Liver (tissue), 9 donors: ENCODE data around the gene IGSF6. TPM values are rescaled to one million over a fixed set of nuclear protein-coding genes. Genes with fewer than 3 reads are reported as not detected.

Experiments
- DNase-seq: peaks from one replicate; pipeline ENCODE4 v3.0.0-alpha.2; 2017; ENCODE audit warnings: low spot score
- H3K27ac ChIP-seq, 2 donors: one replicate each; pipeline ENCODE4 v1.7.0; 2013; ENCODE audit warnings: inconsistent platforms in 2 of 2, low read length in 2 of 2, control low read depth in 1 of 2, low read depth in 1 of 2, mild to moderate bottlenecking in 1 of 2
- H3K27me3 ChIP-seq, 4 donors: one replicate each; pipeline versions ENCODE4 v1.6.1 to v1.7.0; 2013; ENCODE audit warnings: low read length in 3 of 4, inconsistent platforms in 1 of 4, mild to moderate bottlenecking in 1 of 4, moderate library complexity in 1 of 4; ENCODE audit not compliant: control insufficient read depth in 4 of 4, insufficient read depth in 4 of 4
- H3K36me3 ChIP-seq, 4 donors: one replicate each; pipeline versions ENCODE4 v1.6.1 to v1.7.0; 2013; ENCODE audit warnings: low read length in 3 of 4, mild to moderate bottlenecking in 3 of 4, low read depth in 1 of 4, moderate library complexity in 1 of 4; ENCODE audit not compliant: control insufficient read depth in 4 of 4, insufficient read depth in 3 of 4
- H3K4me1 ChIP-seq, 4 donors: one replicate each; pipeline versions ENCODE4 v1.6.1 to v1.7.0; 2013; ENCODE audit warnings: low read length in 3 of 4, mild to moderate bottlenecking in 3 of 4, moderate library complexity in 1 of 4; ENCODE audit not compliant: control insufficient read depth in 4 of 4, insufficient read depth in 4 of 4
- H3K4me3 ChIP-seq, 3 donors: one replicate each; pipeline versions ENCODE4 v1.6.1 to v1.7.0; 2013; ENCODE audit warnings: low read length in 3 of 3, control low read depth in 1 of 3, low read depth in 1 of 3, mild to moderate bottlenecking in 1 of 3
- H3K9ac ChIP-seq, 2 donors: one replicate each; pipeline ENCODE4 v1.7.0; 2013; ENCODE audit warnings: low read length in 2 of 2, mild to moderate bottlenecking in 2 of 2, moderate library complexity in 2 of 2, control low read depth in 1 of 2, low read depth in 1 of 2
- H3K9me3 ChIP-seq, 4 donors: one replicate each; pipeline versions ENCODE4 v1.6.1 to v1.7.0; 2013; ENCODE audit warnings: low read length in 3 of 4; ENCODE audit not compliant: control insufficient read depth in 4 of 4
- EGR1 ChIP-seq, 2 donors: IDR thresholded peaks; 2 replicates each; pipeline ENCODE4 v1.6.1; 2016 to 2018; ENCODE audit warnings: antibody characterized with exemption in 2 of 2, low read depth in 2 of 2
- FOXA1 ChIP-seq: IDR thresholded peaks from 2 replicates; pipeline ENCODE4 v1.6.1; 2016; ENCODE audit warnings: antibody characterized with exemption
- FOXA2 ChIP-seq: IDR thresholded peaks from 2 replicates; pipeline ENCODE4 v1.6.1; 2016; ENCODE audit warnings: antibody characterized with exemption
- GABPA ChIP-seq, 2 donors: IDR thresholded peaks in 1 of 2; conservative IDR thresholded peaks in 1 of 2; 2 replicates each; pipeline ENCODE4 v1.6.1; 2016; ENCODE audit warnings: antibody characterized with exemption in 2 of 2, mild to moderate bottlenecking in 1 of 2, moderate library complexity in 1 of 2
- HNF4A ChIP-seq, 2 donors: conservative IDR thresholded peaks; 2 replicates each; pipeline ENCODE4 v1.6.1; 2016; ENCODE audit warnings: antibody characterized with exemption in 2 of 2, mild to moderate bottlenecking in 2 of 2
- NR2F2 ChIP-seq: IDR thresholded peaks from 2 replicates; pipeline ENCODE4 v1.6.1; 2016; ENCODE audit warnings: antibody characterized with exemption
- RAD21 ChIP-seq, 2 donors: IDR thresholded peaks; 2 replicates each; pipeline ENCODE4 v1.6.1; 2016; ENCODE audit warnings: antibody characterized with exemption in 2 of 2, mild to moderate bottlenecking in 2 of 2
- RXRA ChIP-seq, 2 donors: IDR thresholded peaks; 2 replicates each; pipeline ENCODE4 v1.6.1; 2017 to 2018; ENCODE audit warnings: antibody characterized with exemption in 2 of 2, mild to moderate bottlenecking in 1 of 2
- SP1 ChIP-seq: IDR thresholded peaks from 2 replicates; pipeline ENCODE4 v1.6.1; 2018; ENCODE audit warnings: antibody characterized with exemption, mild to moderate bottlenecking
- TAF1 ChIP-seq: conservative IDR thresholded peaks from 2 replicates; pipeline ENCODE4 v1.6.1; 2016; ENCODE audit warnings: antibody characterized with exemption, mild to moderate bottlenecking
- YY1 ChIP-seq: IDR thresholded peaks from 2 replicates; pipeline ENCODE4 v1.6.1; 2016; ENCODE audit warnings: antibody characterized with exemption, mild to moderate bottlenecking
- WGBS: extraction: QIAGEN DNeasy Blood & Tissue Kit; methylation state at CpG from one replicate; pipeline ENCODE4 v1.1.7; 2013; 5-methylcytosine and 5-hydroxymethylcytosine counted together
- polyA plus RNA-seq, 2 donors: library from polyadenylated mRNA; stranded (reverse) in 1 of 2; unstranded in 1 of 2; fragments of 200-250 nt in 1 of 2; fragments of >200 nt in 1 of 2; fragmentation: Nextera tagmentation in 1 of 2; extraction: Ambion mirVana in 1 of 2; gene quantifications; one replicate each; pipeline versions ENCODE4 v1.2.1 to v1.2.3, GENCODE V29; 2013 to 2015
- total RNA-seq, 2 donors: library from RNA; depleted of rRNA; stranded (reverse); fragments of >200 nt; gene quantifications; one replicate each; pipeline ENCODE4 v1.2.3, GENCODE V29; 2014
- TF ChIP-seq, protein P1 (sequence below): fragments of 150-350 bp; IDR thresholded peaks from 2 replicates; pipeline ENCODE4 v1.5.1; 2017; ENCODE audit warnings: improper control_type of control experiment, low read depth, low read length; ENCODE audit not compliant: missing input control
- TF ChIP-seq, protein P2 (sequence below): IDR thresholded peaks from 2 replicates; pipeline ENCODE4 v1.6.1; 2016; ENCODE audit warnings: antibody characterized with exemption, mild to moderate bottlenecking
- TF ChIP-seq, protein P3 (sequence below): IDR thresholded peaks from 2 replicates; pipeline ENCODE4 v1.6.1; 2016; ENCODE audit warnings: antibody characterized with exemption
- donor health status: healthy.
- donor health status: healthy.
- donor health status: healthy.
- donor health status: healthy.
- donor health status: healthy.

IGSF6 gene
- total and polyA plus RNA-seq, 4 donors, result 2.6 to 27.3 (median 5.4) TPM

DNA sequence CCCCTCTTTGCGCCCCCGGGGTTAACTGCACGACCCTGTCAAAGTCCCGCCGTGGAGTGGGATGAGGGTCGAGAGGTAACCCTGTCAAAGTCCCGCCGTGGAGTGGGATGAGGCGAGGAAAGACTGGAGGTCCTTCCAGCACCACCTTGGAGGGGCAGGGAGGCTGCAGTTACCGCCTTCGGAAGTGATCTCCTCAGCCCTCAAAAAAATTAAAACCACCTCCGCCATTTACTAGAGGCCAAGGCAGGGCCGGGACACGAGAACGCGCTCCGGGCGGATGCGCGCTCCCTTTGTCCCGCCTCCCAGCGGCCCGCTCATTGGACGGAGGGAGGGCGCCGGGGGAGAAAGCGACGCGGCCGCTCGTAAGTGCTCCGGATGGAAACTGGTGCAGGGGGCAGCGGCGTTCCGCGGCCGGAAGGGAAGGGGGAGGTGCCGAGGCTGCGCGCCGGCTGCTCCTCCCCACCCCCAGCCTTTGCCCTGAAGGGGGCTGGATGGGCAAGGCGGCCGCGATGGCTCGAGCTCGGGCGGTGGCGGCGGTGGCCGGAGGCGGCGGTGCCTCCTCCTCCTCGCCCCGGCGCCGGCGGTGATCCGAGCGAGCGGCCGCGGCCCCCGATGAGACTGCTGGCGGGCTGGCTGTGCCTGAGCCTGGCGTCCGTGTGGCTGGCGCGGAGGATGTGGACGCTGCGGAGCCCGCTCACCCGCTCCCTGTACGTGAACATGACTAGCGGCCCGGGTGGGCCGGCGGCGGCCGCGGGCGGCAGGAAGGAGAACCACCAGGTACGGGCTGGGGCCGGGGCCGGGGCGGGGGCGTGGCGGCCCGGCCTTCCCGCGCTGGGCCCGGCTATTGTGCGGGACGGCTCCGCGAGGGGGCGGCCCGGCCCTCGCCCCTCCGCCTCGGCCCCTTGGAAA lies 53.0 kb downstream of the IGSF6 start, which contains the start of gene METTL9 (continued):
- TF ChIP-seq GABPA (IDR thresholded peaks at IDR 0.05 in 1 of 2, conservative IDR thresholded peaks at IDR 0.05 in 1 of 2) (peak; percentile 77 to 93), FOXA2 (no peak), RAD21 (IDR thresholded peaks at IDR 0.05) (peak in 1 of 2 donors; percentile 51), RXRA (IDR thresholded peaks at IDR 0.05) (peak; percentile 28 to 32)

DNA sequence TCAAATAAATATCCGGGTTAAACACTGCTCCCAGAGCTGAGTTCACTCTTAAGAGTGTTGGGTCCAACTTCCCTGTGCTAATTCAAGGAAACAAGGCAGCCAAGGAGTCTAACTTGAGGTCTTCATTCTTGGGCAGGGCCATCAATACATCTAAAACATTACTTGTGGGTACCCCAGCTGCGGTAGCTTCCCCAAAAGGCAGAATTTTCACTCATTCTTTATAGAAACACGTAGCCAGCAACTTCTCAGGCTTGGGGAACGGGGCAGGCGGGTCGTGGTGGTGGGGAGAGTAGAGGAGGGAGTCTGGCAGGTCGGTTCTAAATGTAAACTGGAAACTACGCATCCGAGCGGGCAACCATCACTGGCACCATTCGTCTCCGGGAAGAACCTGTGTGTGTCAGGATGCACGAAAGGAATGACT lies 53.7 kb downstream of the IGSF6 start:
- Histone ChIP-seq H3K9ac (peak overlapping the region; percentile 79 to 98), H3K27me3 (no peaks in the 10 kb centered on the region), H3K36me3 (no peaks in the 10 kb centered on the region), H3K4me1 (peaks cover 3 to 22% (median 10%) of the 10 kb centered on the region in 4 donors), H3K9me3 (no peaks in the 10 kb centered on the region), H3K27ac (peak overlapping the region; percentile 90 to 93), H3K4me3 (peak overlapping the region; percentile 94 to 99 (median 98))
- TF ChIP-seq SP1 (no peak), YY1 (no peak), RXRA (IDR thresholded peaks at IDR 0.05) (no peak), HNF4A (conservative IDR thresholded peaks at IDR 0.05) (no peak), NR2F2 (no peak)
- TF ChIP-seq, protein P1, sequence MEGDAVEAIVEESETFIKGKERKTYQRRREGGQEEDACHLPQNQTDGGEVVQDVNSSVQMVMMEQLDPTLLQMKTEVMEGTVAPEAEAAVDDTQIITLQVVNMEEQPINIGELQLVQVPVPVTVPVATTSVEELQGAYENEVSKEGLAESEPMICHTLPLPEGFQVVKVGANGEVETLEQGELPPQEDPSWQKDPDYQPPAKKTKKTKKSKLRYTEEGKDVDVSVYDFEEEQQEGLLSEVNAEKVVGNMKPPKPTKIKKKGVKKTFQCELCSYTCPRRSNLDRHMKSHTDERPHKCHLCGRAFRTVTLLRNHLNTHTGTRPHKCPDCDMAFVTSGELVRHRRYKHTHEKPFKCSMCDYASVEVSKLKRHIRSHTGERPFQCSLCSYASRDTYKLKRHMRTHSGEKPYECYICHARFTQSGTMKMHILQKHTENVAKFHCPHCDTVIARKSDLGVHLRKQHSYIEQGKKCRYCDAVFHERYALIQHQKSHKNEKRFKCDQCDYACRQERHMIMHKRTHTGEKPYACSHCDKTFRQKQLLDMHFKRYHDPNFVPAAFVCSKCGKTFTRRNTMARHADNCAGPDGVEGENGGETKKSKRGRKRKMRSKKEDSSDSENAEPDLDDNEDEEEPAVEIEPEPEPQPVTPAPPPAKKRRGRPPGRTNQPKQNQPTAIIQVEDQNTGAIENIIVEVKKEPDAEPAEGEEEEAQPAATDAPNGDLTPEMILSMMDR, result no peak
- TF ChIP-seq, protein P2, sequence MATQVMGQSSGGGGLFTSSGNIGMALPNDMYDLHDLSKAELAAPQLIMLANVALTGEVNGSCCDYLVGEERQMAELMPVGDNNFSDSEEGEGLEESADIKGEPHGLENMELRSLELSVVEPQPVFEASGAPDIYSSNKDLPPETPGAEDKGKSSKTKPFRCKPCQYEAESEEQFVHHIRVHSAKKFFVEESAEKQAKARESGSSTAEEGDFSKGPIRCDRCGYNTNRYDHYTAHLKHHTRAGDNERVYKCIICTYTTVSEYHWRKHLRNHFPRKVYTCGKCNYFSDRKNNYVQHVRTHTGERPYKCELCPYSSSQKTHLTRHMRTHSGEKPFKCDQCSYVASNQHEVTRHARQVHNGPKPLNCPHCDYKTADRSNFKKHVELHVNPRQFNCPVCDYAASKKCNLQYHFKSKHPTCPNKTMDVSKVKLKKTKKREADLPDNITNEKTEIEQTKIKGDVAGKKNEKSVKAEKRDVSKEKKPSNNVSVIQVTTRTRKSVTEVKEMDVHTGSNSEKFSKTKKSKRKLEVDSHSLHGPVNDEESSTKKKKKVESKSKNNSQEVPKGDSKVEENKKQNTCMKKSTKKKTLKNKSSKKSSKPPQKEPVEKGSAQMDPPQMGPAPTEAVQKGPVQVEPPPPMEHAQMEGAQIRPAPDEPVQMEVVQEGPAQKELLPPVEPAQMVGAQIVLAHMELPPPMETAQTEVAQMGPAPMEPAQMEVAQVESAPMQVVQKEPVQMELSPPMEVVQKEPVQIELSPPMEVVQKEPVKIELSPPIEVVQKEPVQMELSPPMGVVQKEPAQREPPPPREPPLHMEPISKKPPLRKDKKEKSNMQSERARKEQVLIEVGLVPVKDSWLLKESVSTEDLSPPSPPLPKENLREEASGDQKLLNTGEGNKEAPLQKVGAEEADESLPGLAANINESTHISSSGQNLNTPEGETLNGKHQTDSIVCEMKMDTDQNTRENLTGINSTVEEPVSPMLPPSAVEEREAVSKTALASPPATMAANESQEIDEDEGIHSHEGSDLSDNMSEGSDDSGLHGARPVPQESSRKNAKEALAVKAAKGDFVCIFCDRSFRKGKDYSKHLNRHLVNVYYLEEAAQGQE, result no peak
- 2% methylated on average over 13 of the region's 13 CpGs for WGBS
- no peak for DNase-seq

DNA sequence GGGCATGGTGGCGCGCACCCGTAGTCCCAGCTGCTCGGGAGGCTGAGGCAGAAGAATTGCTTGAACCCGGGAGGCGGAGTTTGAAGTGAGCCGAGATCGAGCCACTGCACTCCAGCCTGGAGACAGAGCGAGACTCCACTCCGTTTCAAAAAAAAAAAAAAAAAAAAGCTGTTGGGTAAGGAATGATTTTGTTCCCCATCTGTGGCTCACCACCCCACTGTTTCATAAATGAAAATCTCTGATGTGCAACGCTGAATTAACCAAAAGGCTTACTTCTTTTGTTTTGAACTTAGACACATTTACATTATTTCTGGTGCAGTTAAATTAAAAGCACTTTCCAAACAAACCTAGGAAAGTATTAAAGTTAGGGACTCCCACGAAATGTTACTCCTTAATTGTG lies 54.2 kb downstream of the IGSF6 start:
- no peak for DNase-seq
- H3K36me3 ChIP-seq, result no peaks in the 10 kb centered on the region
- no peaks in the 10 kb centered on the region for H3K27me3 ChIP-seq
- peaks cover 3 to 22% (median 10%) of the 10 kb centered on the region in 4 donors for H3K4me1 ChIP-seq
- H3K4me3 ChIP-seq, result peak overlapping the region in 1 of 3 donors; percentile 99
- H3K9me3 ChIP-seq, result no peaks in the 10 kb centered on the region
- 90% methylated on average over 12 of the region's 12 CpGs for WGBS
- peak overlapping the region; percentile 90 to 93 for H3K27ac ChIP-seq
- H3K9ac ChIP-seq, result no peak overlapping the region
- no peak for TF ChIP-seq RXRA (IDR thresholded peaks at IDR 0.05)
- TF ChIP-seq TAF1, result no peak
- TF ChIP-seq EGR1 (IDR thresholded peaks at IDR 0.05; ENCODE audit: low read depth in 2 of 2), result no peak
- no peak for TF ChIP-seq SP1
- TF ChIP-seq FOXA1, result no peak
- no peak for TF ChIP-seq GABPA (IDR thresholded peaks at IDR 0.05 in 1 of 2, conservative IDR thresholded peaks at IDR 0.05 in 1 of 2)
- TF ChIP-seq, protein P2, result no peak
- no peak for TF ChIP-seq RAD21 (IDR thresholded peaks at IDR 0.05)
- TF ChIP-seq, protein P3, sequence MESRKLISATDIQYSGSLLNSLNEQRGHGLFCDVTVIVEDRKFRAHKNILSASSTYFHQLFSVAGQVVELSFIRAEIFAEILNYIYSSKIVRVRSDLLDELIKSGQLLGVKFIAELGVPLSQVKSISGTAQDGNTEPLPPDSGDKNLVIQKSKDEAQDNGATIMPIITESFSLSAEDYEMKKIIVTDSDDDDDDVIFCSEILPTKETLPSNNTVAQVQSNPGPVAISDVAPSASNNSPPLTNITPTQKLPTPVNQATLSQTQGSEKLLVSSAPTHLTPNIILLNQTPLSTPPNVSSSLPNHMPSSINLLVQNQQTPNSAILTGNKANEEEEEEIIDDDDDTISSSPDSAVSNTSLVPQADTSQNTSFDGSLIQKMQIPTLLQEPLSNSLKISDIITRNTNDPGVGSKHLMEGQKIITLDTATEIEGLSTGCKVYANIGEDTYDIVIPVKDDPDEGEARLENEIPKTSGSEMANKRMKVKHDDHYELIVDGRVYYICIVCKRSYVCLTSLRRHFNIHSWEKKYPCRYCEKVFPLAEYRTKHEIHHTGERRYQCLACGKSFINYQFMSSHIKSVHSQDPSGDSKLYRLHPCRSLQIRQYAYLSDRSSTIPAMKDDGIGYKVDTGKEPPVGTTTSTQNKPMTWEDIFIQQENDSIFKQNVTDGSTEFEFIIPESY, result no peak
- TF ChIP-seq NR2F2, result no peak
- TF ChIP-seq, protein P1, result no peak
